Loucy (cell line): ENCODE results near the gene CPA2.

Experiments used
- H2AFZ ChIP-seq: fragments of 200-600 bp; sonication (generic); 2 replicates; pipeline ENCODE4 v1.6.0; 2016; ENCODE audit warnings: antibody characterized with exemption, mild to moderate bottlenecking, low read length, moderate library complexity
- H3F3A ChIP-seq: fragments of 200-600 bp; 2 replicates; pipeline ENCODE4 v1.6.0; 2016; ENCODE audit warnings: antibody characterized with exemption, low read depth, mild to moderate bottlenecking
- H3K27me3 ChIP-seq: fragments of 200-600 bp; sonication (generic); 2 replicates; pipeline ENCODE4 v1.6.1; 2014; ENCODE audit warnings: low read length, mild to moderate bottlenecking; ENCODE audit not compliant: insufficient read depth, poor library complexity, severe bottlenecking
- H3K36me3 ChIP-seq: fragments of 200-600 bp; sonication (generic); 2 replicates; pipeline ENCODE4 v1.6.1; 2016; ENCODE audit warnings: low read length; ENCODE audit not compliant: insufficient read depth
- H3K4me1 ChIP-seq: fragments of 200-600 bp; sonication (generic); 2 replicates; pipeline ENCODE4 v1.5.1; 2014; ENCODE audit warnings: low read length, mild to moderate bottlenecking; ENCODE audit not compliant: insufficient read depth, poor library complexity, severe bottlenecking
- H3K4me2 ChIP-seq: fragments of 200-600 bp; sonication (generic); 2 replicates; pipeline ENCODE4 v1.6.0; 2014; ENCODE audit warnings: antibody characterized with exemption, low read length, low read depth, mild to moderate bottlenecking; ENCODE audit not compliant: poor library complexity, severe bottlenecking
- H3K4me3 ChIP-seq: fragments of 200-600 bp; sonication (generic); 2 replicates; pipeline ENCODE4 v1.5.1; 2014; ENCODE audit warnings: low read length, mild to moderate bottlenecking, mixed read lengths; ENCODE audit not compliant: poor library complexity, severe bottlenecking
- H3K79me2 ChIP-seq: fragments of 200-600 bp; sonication (generic); 2 replicates; pipeline ENCODE4 v1.6.1; 2014; ENCODE audit warnings: low read length; ENCODE audit not compliant: insufficient read depth
- H3K9ac ChIP-seq: fragments of 200-600 bp; sonication (generic); 2 replicates; pipeline ENCODE4 v1.6.0; 2014; ENCODE audit warnings: mild to moderate bottlenecking, low read depth, low read length, moderate library complexity; ENCODE audit not compliant: poor library complexity, severe bottlenecking
- H3K9me2 ChIP-seq: fragments of 200-600 bp; sonication (generic); replicated peaks from 2 replicates; pipeline ENCODE4 v1.6.1; 2016; ENCODE audit warnings: low read depth, low read length, mixed read lengths
- H3K9me3 ChIP-seq: fragments of 200-600 bp; sonication (generic); 2 replicates; pipeline ENCODE4 v1.6.1; 2014; ENCODE audit warnings: mild to moderate bottlenecking, antibody characterized with exemption, low read length, low read depth; ENCODE audit not compliant: insufficient read depth
- H4K20me1 ChIP-seq: fragments of 200-600 bp; sonication (generic); 2 replicates; pipeline ENCODE4 v1.6.0; 2014; ENCODE audit warnings: antibody characterized with exemption, low read length, mild to moderate bottlenecking; ENCODE audit not compliant: insufficient read depth, poor library complexity, severe bottlenecking
- CTCF ChIP-seq: fragments of 200-600 bp; sonication (generic); conservative IDR thresholded peaks from 2 replicates; pipeline ENCODE4 v1.5.1; 2014; ENCODE audit warnings: mild to moderate bottlenecking, antibody characterized with exemption, low read length
- EZH2phosphoT487 ChIP-seq: fragments of 200-600 bp; IDR thresholded peaks from 2 replicates; pipeline ENCODE4 v1.6.1; 2018; ENCODE audit warnings: antibody characterized with exemption, mild to moderate bottlenecking, moderate library complexity, borderline replicate concordance

CPA2 gene

GRCh38 chr7:130266258-130266960 is at the start of gene CPA2:
TSS of gene CPA2 (plus strand) at chr7:130266863. CDS start at chr7:130266882, 19 bp downstream.
- no peaks in the 10 kb centered on the region for H3K36me3 ChIP-seq
- H3K9ac ChIP-seq: no peak within 1 kb of the TSS
- no peak within 1 kb of the TSS for H3K4me3 ChIP-seq
- TF ChIP-seq CTCF: no peak
- TF ChIP-seq EZH2phosphoT487: no peak
- no peaks in the 10 kb centered on the region for H3K27me3 ChIP-seq
- H3K4me1 ChIP-seq: peaks cover 30% of the 10 kb centered on the region
- H3K79me2 ChIP-seq: no peaks in the 10 kb centered on the region
- H3K9me3 ChIP-seq: no peaks in the 10 kb centered on the region
- H3F3A ChIP-seq: no peaks in the 10 kb centered on the region
- no peaks in the 10 kb centered on the region for H3K9me2 ChIP-seq
- H3K4me2 ChIP-seq: no peak within 1 kb of the TSS
- no peak within 1 kb of the TSS for H2AFZ ChIP-seq
- H4K20me1 ChIP-seq: no peaks in the 10 kb centered on the region

- H3K27me3 ChIP-seq: no peaks in the 10 kb centered on the region
- TF ChIP-seq EZH2phosphoT487: no peak
- TF ChIP-seq CTCF: no peak
- H2AFZ ChIP-seq: no peak overlapping the region
- no peaks in the 10 kb centered on the region for H3F3A ChIP-seq
- no peak overlapping the region for H3K4me2 ChIP-seq
- no peaks in the 10 kb centered on the region for H4K20me1 ChIP-seq
- no peaks in the 10 kb centered on the region for H3K36me3 ChIP-seq
- no peak overlapping the region for H3K4me3 ChIP-seq
- H3K79me2 ChIP-seq: no peaks in the 10 kb centered on the region
- no peaks in the 10 kb centered on the region for H3K9me2 ChIP-seq
- H3K9me3 ChIP-seq: no peaks in the 10 kb centered on the region
- no peak overlapping the region for H3K9ac ChIP-seq
- no peaks in the 10 kb centered on the region for H3K4me1 ChIP-seq
Observed at GRCh38 chr7:130218806-130219620, 47.6 kb upstream of the CPA2 start.

- Histone ChIP-seq H3K4me1 (no peaks in the 10 kb centered on the region), H3K27me3 (no peaks in the 10 kb centered on the region), H3K9ac (no peak overlapping the region), H3K9me2 (no peaks in the 10 kb centered on the region), H2AFZ (no peak overlapping the region), H4K20me1 (no peaks in the 10 kb centered on the region), H3K9me3 (no peaks in the 10 kb centered on the region), H3F3A (no peaks in the 10 kb centered on the region), H3K4me3 (no peak overlapping the region), H3K79me2 (no peaks in the 10 kb centered on the region), H3K36me3 (no peaks in the 10 kb centered on the region), H3K4me2 (no peak overlapping the region)
- TF ChIP-seq EZH2phosphoT487: no peak
- TF ChIP-seq CTCF: no peak
Observed at GRCh38 chr7:130219871-130220270, 46.8 kb upstream of the CPA2 start.
